Measurements from ENCODE around the gene RPS6KA5.
A peak's percentile ranks its signal among the peaks of the same experiment; 100 is the strongest.
"Not testable (repeated sequence)": the region's sequence is repeated elsewhere in the genome, so short reads cannot be mapped to it uniquely, and the experiment has no call there.

Gene RPS6KA5

DNA sequence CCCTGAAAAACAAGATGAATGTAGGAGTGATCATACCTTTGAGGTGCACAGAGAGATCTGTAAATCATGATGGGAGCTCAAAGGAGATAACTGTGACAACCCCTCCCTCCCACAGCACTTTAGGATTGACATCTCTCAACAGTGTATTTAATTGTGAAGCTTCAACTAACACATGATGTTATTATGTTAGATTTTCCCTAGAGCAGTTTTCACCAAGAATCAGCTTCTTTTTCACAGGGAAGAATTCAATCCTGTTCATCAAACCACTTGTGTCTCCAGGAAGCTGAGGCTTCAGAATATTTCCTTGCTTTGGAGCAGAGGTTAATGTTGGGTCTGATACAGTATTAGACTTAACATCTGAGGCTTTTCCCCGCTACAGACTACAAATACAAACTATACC lies 11.8 kb downstream of the RPS6KA5 start:
- DNase-seq (ENCODE audit: insufficient read length, low spot score), result no peak
- FAIRE-seq, result no peak
- TF ChIP-seq TAF1 (IDR thresholded peaks at IDR 0.05; ENCODE audit: low read depth, low read length) (no peak), PAX5 (IDR thresholded peaks at IDR 0.05; ENCODE audit: insufficient read depth, low read length, severe bottlenecking) (no peak), SPI1 (IDR thresholded peaks at IDR 0.05; ENCODE audit: low read depth, low read length) (no peak), POU2F2 (IDR thresholded peaks at IDR 0.05; ENCODE audit: low read depth, low read length) (no peak), POLR2AphosphoS5 (IDR thresholded peaks at IDR 0.05; ENCODE audit: low read depth, low read length) (no peak)

DNA sequence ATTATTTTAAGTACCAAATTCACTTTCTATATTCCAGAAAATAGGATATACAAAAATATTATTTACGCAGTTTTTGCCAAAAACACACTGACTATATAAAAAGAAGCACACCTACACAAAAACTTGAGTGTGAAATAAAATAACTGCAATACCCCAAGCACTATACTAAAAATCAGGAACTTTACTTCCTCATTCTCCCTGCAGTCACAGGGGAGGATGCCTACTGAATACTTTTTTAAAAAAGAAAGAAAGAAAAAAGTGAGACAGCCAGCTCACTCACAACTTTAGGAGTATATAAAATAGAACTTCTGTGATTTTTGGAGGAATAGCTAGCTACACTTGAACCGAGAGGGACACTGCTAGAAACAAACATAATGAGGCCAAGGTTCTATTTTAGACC lies 12.2 kb downstream of the RPS6KA5 start:
- TF ChIP-seq SPI1 (IDR thresholded peaks at IDR 0.05; ENCODE audit: low read depth, low read length) (no peak), POU2F2 (IDR thresholded peaks at IDR 0.05; ENCODE audit: low read depth, low read length) (no peak), TAF1 (IDR thresholded peaks at IDR 0.05; ENCODE audit: low read depth, low read length) (no peak), PAX5 (IDR thresholded peaks at IDR 0.05; ENCODE audit: insufficient read depth, low read length, severe bottlenecking) (no peak), POLR2A (IDR thresholded peaks at IDR 0.05; ENCODE audit: low read depth, low read length) (no peak), POLR2AphosphoS5 (IDR thresholded peaks at IDR 0.05; ENCODE audit: low read depth, low read length) (no peak)
- FAIRE-seq (no peak), DNase-seq (ENCODE audit: insufficient read length, low spot score) (no peak)

DNA sequence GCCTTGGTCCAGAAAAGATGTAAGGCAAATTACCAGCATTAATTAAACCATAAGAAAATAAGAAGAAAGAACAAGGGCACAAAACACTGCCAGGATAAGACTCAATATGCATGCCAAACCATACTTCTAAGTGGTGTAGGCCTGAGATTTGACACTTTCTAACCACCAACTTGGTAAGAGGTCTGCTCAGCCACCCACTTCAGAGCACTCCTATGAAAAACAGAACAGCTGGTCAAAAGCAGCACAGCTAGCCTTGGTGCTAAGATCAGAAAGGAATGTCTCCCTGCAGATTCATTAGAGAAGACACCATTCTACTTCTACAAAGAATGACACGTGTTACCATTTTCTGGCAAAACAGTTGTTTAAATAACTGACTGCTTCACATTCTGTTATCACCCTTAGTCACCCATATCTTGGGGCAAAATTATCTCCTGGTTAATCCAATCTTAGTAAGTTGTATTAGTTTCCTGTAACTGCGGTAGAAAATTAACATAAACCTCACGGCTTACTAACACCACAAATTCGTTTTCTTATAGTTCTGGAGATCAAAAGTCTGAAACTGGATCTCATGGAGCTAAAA lies 13.2 kb downstream of the RPS6KA5 start:
- TF ChIP-seq PAX5 (IDR thresholded peaks at IDR 0.05; ENCODE audit: insufficient read depth, low read length, severe bottlenecking), result no peak
- TF ChIP-seq TAF1 (IDR thresholded peaks at IDR 0.05; ENCODE audit: low read depth, low read length), result no peak
- no peak for TF ChIP-seq POLR2A (IDR thresholded peaks at IDR 0.05; ENCODE audit: low read depth, low read length)
- TF ChIP-seq SPI1 (IDR thresholded peaks at IDR 0.05; ENCODE audit: low read depth, low read length), result no peak
- TF ChIP-seq POU2F2 (IDR thresholded peaks at IDR 0.05; ENCODE audit: low read depth, low read length), result no peak
- TF ChIP-seq POLR2AphosphoS5 (IDR thresholded peaks at IDR 0.05; ENCODE audit: low read depth, low read length), result no peak
- peak; percentile 40 for FAIRE-seq
- DNase-seq (ENCODE audit: insufficient read length, low spot score), result no peak

DNA sequence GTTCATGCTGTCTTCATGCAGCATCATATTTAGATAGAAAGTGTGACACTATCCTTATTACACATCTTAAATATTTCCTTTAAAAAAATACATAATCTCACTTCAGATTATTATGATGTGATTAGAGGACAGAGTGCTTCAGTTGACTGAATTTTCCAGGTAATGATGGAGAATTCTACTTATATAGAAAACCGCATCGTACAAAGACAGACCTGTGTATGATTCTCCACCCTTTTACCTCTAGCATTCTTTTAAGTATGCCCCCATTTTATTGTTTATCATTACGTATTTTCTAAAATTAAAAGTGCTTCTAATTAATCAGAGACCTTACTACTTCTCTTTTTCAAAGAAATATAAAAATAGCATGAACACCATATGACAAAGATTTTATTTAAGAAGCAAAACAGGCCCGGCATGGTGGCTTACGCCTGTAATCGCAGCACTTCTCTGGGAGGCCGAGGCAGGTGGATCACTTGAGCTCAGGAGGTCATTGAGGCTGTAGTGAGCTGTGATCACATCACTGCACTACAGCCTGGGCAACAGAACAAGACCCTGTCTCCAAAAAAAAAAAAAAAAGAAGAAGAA lies 13.9 kb downstream of the RPS6KA5 start:
- no peak for DNase-seq (ENCODE audit: insufficient read length, low spot score)
- TF ChIP-seq POLR2A (IDR thresholded peaks at IDR 0.05; ENCODE audit: low read depth, low read length) (no peak), TAF1 (IDR thresholded peaks at IDR 0.05; ENCODE audit: low read depth, low read length) (no peak), PAX5 (IDR thresholded peaks at IDR 0.05; ENCODE audit: insufficient read depth, low read length, severe bottlenecking) (no peak), POU2F2 (IDR thresholded peaks at IDR 0.05; ENCODE audit: low read depth, low read length) (no peak), SPI1 (IDR thresholded peaks at IDR 0.05; ENCODE audit: low read depth, low read length) (no peak), POLR2AphosphoS5 (IDR thresholded peaks at IDR 0.05; ENCODE audit: low read depth, low read length) (no peak)
- FAIRE-seq, result no peak

DNA sequence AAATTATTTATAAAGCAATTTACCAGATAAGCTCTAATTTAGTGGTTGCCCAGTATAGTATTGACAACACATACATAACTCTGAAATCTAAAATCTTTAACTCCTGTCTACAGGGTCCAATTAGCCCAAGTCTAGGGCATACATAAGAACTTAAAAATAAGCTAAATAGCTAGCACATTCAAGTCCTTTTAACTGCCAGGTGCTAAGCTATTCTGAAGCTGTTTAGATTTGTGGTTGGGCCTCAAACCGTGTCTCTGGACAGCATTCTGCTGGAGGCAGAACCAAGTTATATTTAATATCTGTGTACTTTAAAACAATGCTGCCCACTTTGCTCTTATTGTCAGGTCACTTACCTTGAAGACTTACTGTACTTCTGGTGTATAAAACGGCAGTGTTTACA lies 19.0 kb downstream of the RPS6KA5 start:
- no peak for DNase-seq (ENCODE audit: insufficient read length, low spot score)
- TF ChIP-seq SPI1 (IDR thresholded peaks at IDR 0.05; ENCODE audit: low read depth, low read length) (no peak), POLR2AphosphoS5 (IDR thresholded peaks at IDR 0.05; ENCODE audit: low read depth, low read length) (no peak), POU2F2 (IDR thresholded peaks at IDR 0.05; ENCODE audit: low read depth, low read length) (no peak), PAX5 (IDR thresholded peaks at IDR 0.05; ENCODE audit: insufficient read depth, low read length, severe bottlenecking) (no peak), TAF1 (IDR thresholded peaks at IDR 0.05; ENCODE audit: low read depth, low read length) (no peak), POLR2A (IDR thresholded peaks at IDR 0.05; ENCODE audit: low read depth, low read length) (no peak)
- FAIRE-seq, result no peak

DNA sequence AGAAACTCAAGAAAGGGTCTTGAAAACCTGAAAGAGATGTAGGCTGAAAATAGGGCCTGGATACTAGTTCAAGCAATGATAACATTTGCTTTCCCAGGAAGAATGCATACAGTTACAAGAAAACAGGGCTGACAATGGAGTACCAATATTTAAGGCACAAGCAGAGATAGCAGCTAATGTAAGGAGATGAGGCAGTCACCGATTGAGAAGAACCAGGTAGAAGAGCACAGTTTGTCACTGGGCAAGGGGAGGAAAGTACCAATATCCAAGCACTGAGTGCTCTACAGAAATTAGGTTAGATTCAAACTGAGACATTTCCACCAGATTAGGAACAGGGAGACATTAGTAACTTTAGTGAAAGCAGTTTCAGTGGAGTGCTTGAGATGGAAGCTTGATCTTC lies 19.9 kb downstream of the RPS6KA5 start:
- FAIRE-seq, result no peak
- no peak for TF ChIP-seq TAF1 (IDR thresholded peaks at IDR 0.05; ENCODE audit: low read depth, low read length)
- TF ChIP-seq POLR2A (IDR thresholded peaks at IDR 0.05; ENCODE audit: low read depth, low read length), result no peak
- no peak for TF ChIP-seq POLR2AphosphoS5 (IDR thresholded peaks at IDR 0.05; ENCODE audit: low read depth, low read length)
- no peak for TF ChIP-seq POU2F2 (IDR thresholded peaks at IDR 0.05; ENCODE audit: low read depth, low read length)
- TF ChIP-seq SPI1 (IDR thresholded peaks at IDR 0.05; ENCODE audit: low read depth, low read length), result no peak
- no peak for TF ChIP-seq PAX5 (IDR thresholded peaks at IDR 0.05; ENCODE audit: insufficient read depth, low read length, severe bottlenecking)
- DNase-seq (ENCODE audit: insufficient read length, low spot score), result no peak

DNA sequence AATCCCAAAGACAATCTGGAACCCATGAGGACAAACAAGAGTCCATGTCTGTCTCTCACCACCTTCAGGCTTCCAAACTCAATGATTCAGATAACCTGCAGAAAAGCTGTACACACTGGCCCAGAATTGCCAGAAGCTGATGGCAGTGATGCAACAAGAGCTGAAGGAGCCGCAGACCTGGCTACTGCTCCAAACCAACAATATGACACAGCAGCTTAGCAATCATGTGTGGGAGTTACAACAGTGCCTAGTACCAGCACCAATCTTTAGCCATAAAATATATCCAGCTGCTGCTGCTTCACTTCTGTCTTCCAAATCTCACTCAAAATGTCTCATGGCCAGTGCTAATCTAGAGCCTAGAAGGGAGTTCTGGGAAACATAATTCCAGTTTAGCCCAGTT lies 22.0 kb downstream of the RPS6KA5 start:
- TF ChIP-seq PAX5 (IDR thresholded peaks at IDR 0.05; ENCODE audit: insufficient read depth, low read length, severe bottlenecking), result no peak
- TF ChIP-seq POLR2AphosphoS5 (IDR thresholded peaks at IDR 0.05; ENCODE audit: low read depth, low read length), result no peak
- no peak for TF ChIP-seq SPI1 (IDR thresholded peaks at IDR 0.05; ENCODE audit: low read depth, low read length)
- TF ChIP-seq POLR2A (IDR thresholded peaks at IDR 0.05; ENCODE audit: low read depth, low read length), result no peak
- TF ChIP-seq TAF1 (IDR thresholded peaks at IDR 0.05; ENCODE audit: low read depth, low read length), result no peak
- no peak for TF ChIP-seq POU2F2 (IDR thresholded peaks at IDR 0.05; ENCODE audit: low read depth, low read length)
- DNase-seq (ENCODE audit: insufficient read length, low spot score) (no peak), FAIRE-seq (peak; percentile 9)

DNA sequence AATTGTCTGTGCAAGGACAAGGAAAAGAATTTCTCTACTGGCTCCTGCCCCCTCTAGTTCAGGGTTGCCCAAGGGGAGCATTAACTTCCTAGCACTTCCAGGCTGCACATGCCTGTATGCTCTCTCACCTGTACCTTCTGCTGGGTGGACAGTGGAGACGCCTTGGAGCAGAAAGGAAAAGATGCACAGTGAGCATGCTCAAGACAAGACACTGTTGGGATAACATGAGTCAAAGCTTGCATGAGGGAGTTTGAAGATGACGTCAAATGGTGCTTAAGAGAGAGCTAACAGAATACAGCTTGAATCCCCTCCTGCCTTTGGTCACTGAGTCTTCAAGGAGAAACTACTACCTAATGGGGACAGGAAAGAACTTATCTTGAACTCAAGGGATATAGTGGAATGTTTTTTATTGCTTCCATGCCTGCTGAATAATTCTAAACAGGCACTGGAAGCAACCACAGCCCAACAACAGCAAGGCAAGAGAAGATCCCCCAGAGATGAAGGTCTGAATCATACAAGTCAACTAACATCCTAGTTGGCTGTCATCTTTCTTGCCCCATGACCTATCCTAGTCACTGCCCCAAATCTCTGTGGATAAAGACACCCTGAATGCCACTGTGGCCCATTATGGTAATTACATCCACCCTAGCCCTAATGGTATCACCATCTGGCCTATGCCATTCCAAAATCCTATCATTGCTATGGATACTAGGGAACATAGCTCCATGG lies 23.5 kb downstream of the RPS6KA5 start:
- no peak for DNase-seq (ENCODE audit: insufficient read length, low spot score)
- FAIRE-seq, result no peak
- TF ChIP-seq PAX5 (IDR thresholded peaks at IDR 0.05; ENCODE audit: insufficient read depth, low read length, severe bottlenecking) (no peak), POLR2A (IDR thresholded peaks at IDR 0.05; ENCODE audit: low read depth, low read length) (no peak), TAF1 (IDR thresholded peaks at IDR 0.05; ENCODE audit: low read depth, low read length) (no peak), SPI1 (IDR thresholded peaks at IDR 0.05; ENCODE audit: low read depth, low read length) (no peak), POU2F2 (IDR thresholded peaks at IDR 0.05; ENCODE audit: low read depth, low read length) (no peak), POLR2AphosphoS5 (IDR thresholded peaks at IDR 0.05; ENCODE audit: low read depth, low read length) (no peak)

DNA sequence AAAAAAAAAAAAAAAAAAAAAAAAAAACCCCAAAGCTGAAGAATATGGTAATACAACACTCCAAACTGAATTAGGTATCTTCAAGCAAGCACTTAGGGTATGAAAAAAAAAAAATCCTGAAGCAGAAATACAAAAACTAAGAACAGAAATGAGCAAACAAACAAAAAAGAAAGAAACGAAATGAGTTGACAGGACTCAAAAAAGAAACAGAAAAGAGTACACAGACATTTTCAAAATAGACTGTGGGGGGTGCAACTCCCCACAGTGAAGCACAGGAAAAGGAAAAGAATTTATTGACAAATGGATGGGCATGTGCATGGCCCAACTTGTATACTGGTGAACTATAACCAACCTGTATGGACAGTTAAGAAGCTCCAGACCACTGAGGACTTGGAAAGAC lies 24.6 kb downstream of the RPS6KA5 start:
- TF ChIP-seq PAX5 (IDR thresholded peaks at IDR 0.05; ENCODE audit: insufficient read depth, low read length, severe bottlenecking), result no peak
- TF ChIP-seq POLR2A (IDR thresholded peaks at IDR 0.05; ENCODE audit: low read depth, low read length), result no peak
- TF ChIP-seq POLR2AphosphoS5 (IDR thresholded peaks at IDR 0.05; ENCODE audit: low read depth, low read length), result no peak
- TF ChIP-seq POU2F2 (IDR thresholded peaks at IDR 0.05; ENCODE audit: low read depth, low read length), result no peak
- no peak for TF ChIP-seq SPI1 (IDR thresholded peaks at IDR 0.05; ENCODE audit: low read depth, low read length)
- no peak for TF ChIP-seq TAF1 (IDR thresholded peaks at IDR 0.05; ENCODE audit: low read depth, low read length)
- FAIRE-seq (no peak), DNase-seq (ENCODE audit: insufficient read length, low spot score) (no peak)

DNA sequence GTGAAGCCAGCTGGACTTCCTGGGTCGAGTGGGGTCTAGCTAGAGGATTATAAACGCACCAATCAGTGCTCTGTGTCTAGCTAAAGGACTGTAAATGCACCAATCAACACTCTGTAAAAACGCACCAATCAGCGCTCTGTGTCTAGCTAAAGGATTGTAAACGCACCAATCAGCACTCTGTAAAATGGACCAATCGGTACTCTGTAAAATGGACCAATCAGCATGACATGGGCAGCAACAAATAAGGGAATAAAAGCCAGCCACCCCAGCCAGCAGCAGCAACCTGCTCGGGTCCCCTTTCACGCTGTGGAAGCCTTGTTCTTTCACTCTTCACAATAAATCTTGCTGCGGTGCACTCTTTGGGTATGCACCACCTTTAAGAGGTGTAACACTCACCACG lies 26.1 kb downstream of the RPS6KA5 start:
- not testable (repeated sequence) for FAIRE-seq; DNase-seq (ENCODE audit: insufficient read length, low spot score)
